WERI-Rb-1 (cell line): ENCODE data around the gene SCIMP.
"Not testable (repeated sequence)": the region's sequence is repeated elsewhere in the genome, so short reads cannot be mapped to it uniquely, and the experiment has no call there.

ENCODE experiments used
- DNase-seq: peaks from one replicate; pipeline ENCODE4 v3.0.0-alpha.2; 2020
- H3K27ac ChIP-seq: fragments of 250-450 bp; sonication (Bioruptor Pico); 2 replicates; pipeline ENCODE4 v1.5.1; 2020; ENCODE audit warnings: mild to moderate bottlenecking, moderate library complexity
- H3K27me3 ChIP-seq: fragments of 250-450 bp; sonication (Bioruptor Pico); 2 replicates; pipeline ENCODE4 v1.5.1; 2021; ENCODE audit warnings: mild to moderate bottlenecking, low read depth, moderate library complexity; ENCODE audit not compliant: insufficient read depth, severe bottlenecking
- H3K36me3 ChIP-seq: fragments of 250-450 bp; sonication (Bioruptor Pico); 2 replicates; pipeline ENCODE4 v1.5.1; 2020; ENCODE audit warnings: mild to moderate bottlenecking, moderate library complexity
- H3K4me3 ChIP-seq: 2 replicates; pipeline ENCODE4 v1.5.1; 2011; ENCODE audit warnings: low read depth, mild to moderate bottlenecking, control low read depth, low read length
- H3K9me3 ChIP-seq: fragments of 250-450 bp; sonication (Bioruptor Pico); 2 replicates; pipeline ENCODE4 v1.5.1; 2021; ENCODE audit warnings: mild to moderate bottlenecking, moderate library complexity; ENCODE audit not compliant: severe bottlenecking
- CTCF ChIP-seq: IDR thresholded peaks from 2 replicates; pipeline ENCODE4 v1.5.1; 2011; ENCODE audit warnings: low read depth, mild to moderate bottlenecking, control low read depth, inconsistent platforms, low read length

Gene SCIMP

DNA sequence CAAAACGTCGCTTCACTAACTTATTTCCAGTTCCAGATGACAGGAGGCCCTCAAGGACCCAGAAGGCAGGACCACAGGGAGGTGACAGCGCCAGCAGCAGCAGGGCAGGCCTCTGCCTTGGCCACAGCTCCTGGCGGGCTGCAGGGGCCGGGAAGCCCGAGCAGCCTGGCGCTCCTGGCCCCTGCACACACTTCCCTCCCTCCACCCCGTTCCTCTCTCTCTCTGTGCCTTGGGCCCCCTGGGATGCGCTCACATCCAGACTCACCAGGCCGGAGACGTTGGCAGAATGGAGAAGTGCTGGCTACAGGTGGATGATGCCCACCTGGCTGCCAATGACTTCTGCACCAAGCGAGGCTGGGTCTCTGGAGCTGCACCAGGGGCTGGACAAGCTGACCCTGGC is 55.7 kb downstream of the SCIMP start:
- Histone ChIP-seq H3K9me3 (peaks cover 56% of the 10 kb centered on the region), H3K36me3 (peaks cover 9% of the 10 kb centered on the region), H3K27me3 (no peaks in the 10 kb centered on the region), H3K4me3 (no peak overlapping the region), H3K27ac (no peak overlapping the region)
- no peak for TF ChIP-seq CTCF
- DNase-seq, result no peak

DNA sequence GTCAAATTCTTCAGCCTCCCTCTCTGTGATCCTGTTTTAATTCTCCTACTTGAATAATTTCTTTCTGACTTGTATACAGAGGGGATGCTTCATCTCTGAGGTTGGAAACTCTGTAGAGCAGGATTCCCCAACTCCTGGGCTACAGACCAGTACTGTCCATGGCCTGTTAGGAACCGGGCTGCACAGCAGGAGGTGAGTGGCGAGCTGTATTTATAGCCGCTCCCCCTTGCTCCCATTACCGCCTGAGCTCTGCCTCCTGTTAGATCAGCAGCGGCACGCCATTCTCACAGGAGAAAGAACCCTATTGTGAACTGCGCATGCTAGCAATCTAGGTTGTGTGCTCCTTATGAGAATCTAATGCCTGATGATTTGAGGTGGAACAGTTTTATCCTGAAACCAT is 59.6 kb downstream of the SCIMP start:
- not testable (repeated sequence) for H3K27me3 ChIP-seq, H3K4me3 ChIP-seq, H3K27ac ChIP-seq, H3K36me3 ChIP-seq, DNase-seq
- peaks cover 19% of the 10 kb centered on the region for H3K9me3 ChIP-seq

- not testable (repeated sequence) for H3K36me3 ChIP-seq, H3K4me3 ChIP-seq, H3K27me3 ChIP-seq, H3K27ac ChIP-seq, DNase-seq, H3K9me3 ChIP-seq
Measured at GRCh38 chr17:5165791-5166564, 68.7 kb downstream of the SCIMP start.

GRCh38 chr17:5164436-5164835 is 70.2 kb downstream of the SCIMP start:
- no peak for DNase-seq
- Histone ChIP-seq H3K27me3 (no peaks in the 10 kb centered on the region), H3K9me3 (no peaks in the 10 kb centered on the region), H3K27ac (no peak overlapping the region), H3K36me3 (no peaks in the 10 kb centered on the region), H3K4me3 (no peak overlapping the region)
- TF ChIP-seq CTCF, result no peak

DNA sequence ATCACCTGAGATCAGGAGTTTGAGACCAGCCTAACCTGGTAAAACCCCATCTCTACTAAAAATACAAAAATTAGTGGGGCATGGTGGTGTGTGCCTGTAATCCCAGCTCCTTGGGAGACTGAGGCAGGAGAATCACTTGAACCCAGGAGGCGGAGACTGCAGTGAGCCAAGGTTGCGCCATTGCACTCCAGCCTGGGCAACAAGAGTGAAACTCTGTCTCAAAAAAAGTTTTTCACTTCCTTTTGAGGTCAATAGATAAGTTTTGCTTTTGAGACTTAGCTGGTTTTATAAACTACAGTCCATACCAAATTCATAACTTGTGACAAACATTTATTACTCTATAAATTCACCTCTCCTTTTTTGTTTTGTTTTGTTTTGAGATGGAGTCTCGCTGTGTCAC is 72.9 kb downstream of the SCIMP start:
- H3K36me3 ChIP-seq, H3K27me3 ChIP-seq, DNase-seq, H3K27ac ChIP-seq, H3K9me3 ChIP-seq, H3K4me3 ChIP-seq: not testable (repeated sequence)

GRCh38 chr17:5160702-5161101 is 74.0 kb downstream of the SCIMP start:
- H3K27ac ChIP-seq, H3K36me3 ChIP-seq, H3K9me3 ChIP-seq, H3K4me3 ChIP-seq, DNase-seq, H3K27me3 ChIP-seq: not testable (repeated sequence)
